ENCODE measurements around the gene LRRN4.

DNA sequence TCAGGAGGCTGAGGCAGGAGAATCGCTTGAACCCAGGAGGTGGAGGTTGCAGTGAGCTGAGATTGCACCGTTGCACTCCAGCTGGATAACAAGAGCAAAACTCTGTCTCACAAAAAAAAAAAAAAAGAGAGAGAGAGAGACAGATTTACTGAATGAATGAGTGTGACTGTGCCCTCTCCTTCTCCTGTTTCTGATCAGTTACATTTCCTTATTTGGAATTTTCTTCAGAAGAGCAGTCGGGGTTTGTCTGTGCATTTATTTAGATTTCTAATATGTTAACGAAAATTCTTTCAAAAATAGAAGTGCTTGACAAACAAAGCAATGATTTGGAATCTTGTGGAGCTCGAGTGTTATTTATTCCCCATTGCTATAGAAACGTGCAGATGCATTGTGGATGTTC, 6.4 kb upstream of the LRRN4 start:
- TF ChIP-seq ZFP30 (CRISPR knock-in tag; IDR thresholded peaks at IDR 0.05) (no peak), ISL1 (CRISPR knock-in tag; IDR thresholded peaks at IDR 0.05) (no peak)
